HepG2 (cell line): Measurements from ENCODE around the gene PAFAH1B2. TPM values are rescaled to one million over a fixed set of nuclear protein-coding genes. Genes with fewer than 3 reads are reported as not detected.

Experiments used
- AHR ChIP-seq: IDR thresholded peaks from 2 replicates; pipeline ENCODE4 v1.6.1; 2018; ENCODE audit warnings: missing genetic modification reagents, missing compliant biosample characterization
- MATR3 ChIP-seq: sonication (generic); formaldehyde crosslinking; IDR thresholded peaks from 2 replicates; pipeline ENCODE4 v1.4.0; 2020; ENCODE audit warnings: missing genetic modification reagents
- MYC ChIP-seq: sonication (generic); formaldehyde crosslinking; IDR thresholded peaks from 2 replicates; pipeline ENCODE4 v1.9.0; 2021; ENCODE audit warnings: missing genetic modification reagents, borderline replicate concordance
- PHF21A ChIP-seq: sonication (generic); formaldehyde crosslinking; IDR thresholded peaks from 2 replicates; pipeline ENCODE4 v1.5.0; 2020; ENCODE audit warnings: mild to moderate bottlenecking, missing genetic modification reagents
- POLR2AphosphoS2 ChIP-seq: IDR thresholded peaks from 2 replicates; pipeline ENCODE4 v1.6.1; 2011; ENCODE audit warnings: low read depth, low read length, improper control_type of control experiment
- ZNF24 ChIP-seq: fragments of 450-650 bp; IDR thresholded peaks from 2 replicates; pipeline ENCODE4 v1.6.1; 2017; ENCODE audit warnings: antibody characterized with exemption, mild to moderate bottlenecking
- ZNF563 ChIP-seq: sonication (generic); formaldehyde crosslinking; IDR thresholded peaks from 2 replicates; pipeline ENCODE4 v1.8.0; 2022; ENCODE audit warnings: mild to moderate bottlenecking, moderate library complexity, missing genetic modification reagents
- ZNF619 ChIP-seq: sonication (generic); formaldehyde crosslinking; IDR thresholded peaks from 2 replicates; pipeline ENCODE4 v1.4.0; 2020; ENCODE audit warnings: mild to moderate bottlenecking, missing genetic modification reagents
- polyA plus RNA-seq, 8 experiments: library from polyadenylated mRNA; depleted of rRNA in 3 of 8; stranded (reverse) in 7 of 8; unstranded in 1 of 8; fragments of >200 nt; fragmentation: Illumina TruSeq in 4 of 8; extraction: Trizol in 4 of 8; gene quantifications; 2 replicates each; pipeline versions ENCODE4 v1.2.1 to v1.2.3, GENCODE V29; 2011 to 2016; ENCODE audit warnings: low read depth in 4 of 8, missing spikeins in 1 of 8, mixed read lengths in 1 of 8; ENCODE audit not compliant: insufficient read depth in 1 of 8
- total RNA-seq, 5 experiments: library from RNA; depleted of rRNA; stranded (reverse); fragments of >200 nt; fragmentation: Illumina TruSeq; extraction: Trizol; gene quantifications; 2 replicates each; pipeline ENCODE4 v1.2.3, GENCODE V29; 2016; ENCODE audit warnings: low read depth in 1 of 5
- TF ChIP-seq, protein P1 (sequence below): sonication (generic); formaldehyde crosslinking; IDR thresholded peaks from 2 replicates; pipeline ENCODE4 v1.4.0; 2020; ENCODE audit warnings: missing genetic modification reagents
- TF ChIP-seq, protein P2 (sequence below): sonication (generic); formaldehyde crosslinking; IDR thresholded peaks from 2 replicates; pipeline ENCODE4 v1.9.0; 2021; ENCODE audit warnings: missing genetic modification reagents, borderline replicate concordance
- TF ChIP-seq, protein P3 (sequence below): sonication (generic); formaldehyde crosslinking; IDR thresholded peaks from 2 replicates; pipeline ENCODE4 v1.5.0; 2020; ENCODE audit warnings: mild to moderate bottlenecking, missing genetic modification reagents, borderline replicate concordance

PAFAH1B2 gene
- total and polyA plus RNA-seq, 2 of the 13 experiments (the other 11 are each of a cell fraction or from before 2014, with no cell fraction given) = 28.8 to 104 TPM

DNA sequence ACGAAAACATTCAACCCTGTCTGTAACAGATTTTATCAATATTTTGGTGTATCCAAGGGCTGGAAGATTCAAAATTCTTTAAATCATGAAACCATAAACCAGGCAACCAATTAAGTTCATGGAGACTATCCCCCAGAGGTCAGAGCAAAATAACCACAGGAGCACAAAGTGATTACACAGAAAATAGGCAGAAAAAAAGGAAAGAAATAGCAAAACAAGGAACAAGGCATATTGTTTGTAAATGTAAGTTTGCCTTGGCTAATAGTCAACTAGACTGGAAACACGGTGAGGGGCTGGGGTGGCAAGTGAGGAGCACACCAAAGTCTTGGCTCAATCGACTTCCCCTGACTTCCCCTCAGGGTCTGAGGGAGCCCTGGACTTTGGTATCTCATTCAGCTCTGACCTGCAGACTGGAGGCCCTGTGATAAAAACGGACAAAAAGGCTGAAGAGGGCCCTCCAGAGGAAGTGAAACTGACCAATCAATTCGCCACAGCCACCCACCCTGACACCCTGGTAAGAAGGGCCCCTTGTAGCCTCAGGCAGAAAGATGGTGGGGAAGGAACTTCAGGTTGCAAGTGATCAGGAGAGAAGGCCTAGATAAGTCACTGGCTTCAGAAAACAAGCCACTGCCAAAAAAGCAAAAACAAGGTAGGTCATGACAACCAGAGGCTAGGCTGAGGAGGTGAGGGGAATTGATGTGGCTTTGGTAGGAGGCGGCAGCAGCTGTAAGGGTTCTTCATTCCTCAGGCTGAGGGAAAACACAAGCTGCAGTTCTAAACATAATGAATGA, 47.7 kb upstream of the PAFAH1B2 start (continued):
- TF ChIP-seq, protein P1, sequence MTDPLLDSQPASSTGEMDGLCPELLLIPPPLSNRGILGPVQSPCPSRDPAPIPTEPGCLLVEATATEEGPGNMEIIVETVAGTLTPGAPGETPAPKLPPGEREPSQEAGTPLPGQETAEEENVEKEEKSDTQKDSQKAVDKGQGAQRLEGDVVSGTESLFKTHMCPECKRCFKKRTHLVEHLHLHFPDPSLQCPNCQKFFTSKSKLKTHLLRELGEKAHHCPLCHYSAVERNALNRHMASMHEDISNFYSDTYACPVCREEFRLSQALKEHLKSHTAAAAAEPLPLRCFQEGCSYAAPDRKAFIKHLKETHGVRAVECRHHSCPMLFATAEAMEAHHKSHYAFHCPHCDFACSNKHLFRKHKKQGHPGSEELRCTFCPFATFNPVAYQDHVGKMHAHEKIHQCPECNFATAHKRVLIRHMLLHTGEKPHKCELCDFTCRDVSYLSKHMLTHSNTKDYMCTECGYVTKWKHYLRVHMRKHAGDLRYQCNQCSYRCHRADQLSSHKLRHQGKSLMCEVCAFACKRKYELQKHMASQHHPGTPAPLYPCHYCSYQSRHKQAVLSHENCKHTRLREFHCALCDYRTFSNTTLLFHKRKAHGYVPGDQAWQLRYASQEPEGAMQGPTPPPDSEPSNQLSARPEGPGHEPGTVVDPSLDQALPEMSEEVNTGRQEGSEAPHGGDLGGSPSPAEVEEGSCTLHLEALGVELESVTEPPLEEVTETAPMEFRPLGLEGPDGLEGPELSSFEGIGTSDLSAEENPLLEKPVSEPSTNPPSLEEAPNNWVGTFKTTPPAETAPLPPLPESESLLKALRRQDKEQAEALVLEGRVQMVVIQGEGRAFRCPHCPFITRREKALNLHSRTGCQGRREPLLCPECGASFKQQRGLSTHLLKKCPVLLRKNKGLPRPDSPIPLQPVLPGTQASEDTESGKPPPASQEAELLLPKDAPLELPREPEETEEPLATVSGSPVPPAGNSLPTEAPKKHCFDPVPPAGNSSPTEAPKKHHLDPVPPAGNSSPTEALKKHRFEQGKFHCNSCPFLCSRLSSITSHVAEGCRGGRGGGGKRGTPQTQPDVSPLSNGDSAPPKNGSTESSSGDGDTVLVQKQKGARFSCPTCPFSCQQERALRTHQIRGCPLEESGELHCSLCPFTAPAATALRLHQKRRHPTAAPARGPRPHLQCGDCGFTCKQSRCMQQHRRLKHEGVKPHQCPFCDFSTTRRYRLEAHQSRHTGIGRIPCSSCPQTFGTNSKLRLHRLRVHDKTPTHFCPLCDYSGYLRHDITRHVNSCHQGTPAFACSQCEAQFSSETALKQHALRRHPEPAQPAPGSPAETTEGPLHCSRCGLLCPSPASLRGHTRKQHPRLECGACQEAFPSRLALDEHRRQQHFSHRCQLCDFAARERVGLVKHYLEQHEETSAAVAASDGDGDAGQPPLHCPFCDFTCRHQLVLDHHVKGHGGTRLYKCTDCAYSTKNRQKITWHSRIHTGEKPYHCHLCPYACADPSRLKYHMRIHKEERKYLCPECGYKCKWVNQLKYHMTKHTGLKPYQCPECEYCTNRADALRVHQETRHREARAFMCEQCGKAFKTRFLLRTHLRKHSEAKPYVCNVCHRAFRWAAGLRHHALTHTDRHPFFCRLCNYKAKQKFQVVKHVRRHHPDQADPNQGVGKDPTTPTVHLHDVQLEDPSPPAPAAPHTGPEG = 0 out of 2 replicates have a peak, but pooled peaks have one; percentile 43
- TF ChIP-seq POLR2AphosphoS2 (no peak), ZNF563 (no peak), MYC (CRISPR knock-in tag) (peak; percentile 25; the same call in 1 of the 2 replicates), PHF21A (CRISPR knock-in tag) (peak; percentile 56), ZNF619 (CRISPR knock-in tag) (0 out of 2 replicates have a peak, but pooled peaks have one; percentile 48), ZNF24 (no peak), MATR3 (CRISPR knock-in tag) (no peak), AHR (CRISPR knock-in tag) (no peak)
- TF ChIP-seq, protein P2, sequence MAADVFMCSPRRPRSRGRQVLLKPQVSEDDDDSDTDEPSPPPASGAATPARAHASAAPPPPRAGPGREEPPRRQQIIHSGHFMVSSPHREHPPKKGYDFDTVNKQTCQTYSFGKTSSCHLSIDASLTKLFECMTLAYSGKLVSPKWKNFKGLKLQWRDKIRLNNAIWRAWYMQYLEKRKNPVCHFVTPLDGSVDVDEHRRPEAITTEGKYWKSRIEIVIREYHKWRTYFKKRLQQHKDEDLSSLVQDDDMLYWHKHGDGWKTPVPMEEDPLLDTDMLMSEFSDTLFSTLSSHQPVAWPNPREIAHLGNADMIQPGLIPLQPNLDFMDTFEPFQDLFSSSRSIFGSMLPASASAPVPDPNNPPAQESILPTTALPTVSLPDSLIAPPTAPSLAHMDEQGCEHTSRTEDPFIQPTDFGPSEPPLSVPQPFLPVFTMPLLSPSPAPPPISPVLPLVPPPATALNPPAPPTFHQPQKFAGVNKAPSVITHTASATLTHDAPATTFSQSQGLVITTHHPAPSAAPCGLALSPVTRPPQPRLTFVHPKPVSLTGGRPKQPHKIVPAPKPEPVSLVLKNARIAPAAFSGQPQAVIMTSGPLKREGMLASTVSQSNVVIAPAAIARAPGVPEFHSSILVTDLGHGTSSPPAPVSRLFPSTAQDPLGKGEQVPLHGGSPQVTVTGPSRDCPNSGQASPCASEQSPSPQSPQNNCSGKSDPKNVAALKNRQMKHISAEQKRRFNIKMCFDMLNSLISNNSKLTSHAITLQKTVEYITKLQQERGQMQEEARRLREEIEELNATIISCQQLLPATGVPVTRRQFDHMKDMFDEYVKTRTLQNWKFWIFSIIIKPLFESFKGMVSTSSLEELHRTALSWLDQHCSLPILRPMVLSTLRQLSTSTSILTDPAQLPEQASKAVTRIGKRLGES (CRISPR knock-in tag) = peak; percentile 45; the same call in 1 of the 2 replicates
- TF ChIP-seq, protein P3, sequence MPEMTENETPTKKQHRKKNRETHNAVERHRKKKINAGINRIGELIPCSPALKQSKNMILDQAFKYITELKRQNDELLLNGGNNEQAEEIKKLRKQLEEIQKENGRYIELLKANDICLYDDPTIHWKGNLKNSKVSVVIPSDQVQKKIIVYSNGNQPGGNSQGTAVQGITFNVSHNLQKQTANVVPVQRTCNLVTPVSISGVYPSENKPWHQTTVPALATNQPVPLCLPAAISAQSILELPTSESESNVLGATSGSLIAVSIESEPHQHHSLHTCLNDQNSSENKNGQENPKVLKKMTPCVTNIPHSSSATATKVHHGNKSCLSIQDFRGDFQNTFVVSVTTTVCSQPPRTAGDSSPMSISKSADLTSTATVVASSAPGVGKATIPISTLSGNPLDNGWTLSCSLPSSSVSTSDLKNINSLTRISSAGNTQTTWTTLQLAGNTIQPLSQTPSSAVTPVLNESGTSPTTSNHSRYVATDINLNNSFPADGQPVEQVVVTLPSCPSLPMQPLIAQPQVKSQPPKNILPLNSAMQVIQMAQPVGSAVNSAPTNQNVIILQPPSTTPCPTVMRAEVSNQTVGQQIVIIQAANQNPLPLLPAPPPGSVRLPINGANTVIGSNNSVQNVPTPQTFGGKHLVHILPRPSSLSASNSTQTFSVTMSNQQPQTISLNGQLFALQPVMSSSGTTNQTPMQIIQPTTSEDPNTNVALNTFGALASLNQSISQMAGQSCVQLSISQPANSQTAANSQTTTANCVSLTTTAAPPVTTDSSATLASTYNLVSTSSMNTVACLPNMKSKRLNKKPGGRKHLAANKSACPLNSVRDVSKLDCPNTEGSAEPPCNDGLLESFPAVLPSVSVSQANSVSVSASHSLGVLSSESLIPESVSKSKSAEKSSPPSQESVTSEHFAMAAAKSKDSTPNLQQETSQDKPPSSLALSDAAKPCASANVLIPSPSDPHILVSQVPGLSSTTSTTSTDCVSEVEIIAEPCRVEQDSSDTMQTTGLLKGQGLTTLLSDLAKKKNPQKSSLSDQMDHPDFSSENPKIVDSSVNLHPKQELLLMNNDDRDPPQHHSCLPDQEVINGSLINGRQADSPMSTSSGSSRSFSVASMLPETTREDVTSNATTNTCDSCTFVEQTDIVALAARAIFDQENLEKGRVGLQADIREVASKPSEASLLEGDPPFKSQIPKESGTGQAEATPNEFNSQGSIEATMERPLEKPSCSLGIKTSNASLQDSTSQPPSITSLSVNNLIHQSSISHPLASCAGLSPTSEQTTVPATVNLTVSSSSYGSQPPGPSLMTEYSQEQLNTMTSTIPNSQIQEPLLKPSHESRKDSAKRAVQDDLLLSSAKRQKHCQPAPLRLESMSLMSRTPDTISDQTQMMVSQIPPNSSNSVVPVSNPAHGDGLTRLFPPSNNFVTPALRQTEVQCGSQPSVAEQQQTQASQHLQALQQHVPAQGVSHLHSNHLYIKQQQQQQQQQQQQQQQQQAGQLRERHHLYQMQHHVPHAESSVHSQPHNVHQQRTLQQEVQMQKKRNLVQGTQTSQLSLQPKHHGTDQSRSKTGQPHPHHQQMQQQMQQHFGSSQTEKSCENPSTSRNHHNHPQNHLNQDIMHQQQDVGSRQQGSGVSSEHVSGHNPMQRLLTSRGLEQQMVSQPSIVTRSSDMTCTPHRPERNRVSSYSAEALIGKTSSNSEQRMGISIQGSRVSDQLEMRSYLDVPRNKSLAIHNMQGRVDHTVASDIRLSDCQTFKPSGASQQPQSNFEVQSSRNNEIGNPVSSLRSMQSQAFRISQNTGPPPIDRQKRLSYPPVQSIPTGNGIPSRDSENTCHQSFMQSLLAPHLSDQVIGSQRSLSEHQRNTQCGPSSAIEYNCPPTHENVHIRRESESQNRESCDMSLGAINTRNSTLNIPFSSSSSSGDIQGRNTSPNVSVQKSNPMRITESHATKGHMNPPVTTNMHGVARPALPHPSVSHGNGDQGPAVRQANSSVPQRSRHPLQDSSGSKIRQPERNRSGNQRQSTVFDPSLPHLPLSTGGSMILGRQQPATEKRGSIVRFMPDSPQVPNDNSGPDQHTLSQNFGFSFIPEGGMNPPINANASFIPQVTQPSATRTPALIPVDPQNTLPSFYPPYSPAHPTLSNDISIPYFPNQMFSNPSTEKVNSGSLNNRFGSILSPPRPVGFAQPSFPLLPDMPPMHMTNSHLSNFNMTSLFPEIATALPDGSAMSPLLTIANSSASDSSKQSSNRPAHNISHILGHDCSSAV (CRISPR knock-in tag) = no peak
